Stimulated activated CD4-positive, alpha-beta T cell treated with anti-CD3 and anti-CD28 coated beads, Interleukin-4, amount 100 ng/mL, for 48 hours (primary cell): ENCODE data around the gene COBL.
"Not testable (repeated sequence)": the region's sequence is repeated elsewhere in the genome, so short reads cannot be mapped to it uniquely, and the experiment has no call there.

ENCODE experiments used
- DNase-seq, 2 donors: peaks; one replicate each; pipeline ENCODE4 v3.0.0-alpha.2; 2020; ENCODE audit warnings: low read depth in 2 of 2

COBL gene

DNA sequence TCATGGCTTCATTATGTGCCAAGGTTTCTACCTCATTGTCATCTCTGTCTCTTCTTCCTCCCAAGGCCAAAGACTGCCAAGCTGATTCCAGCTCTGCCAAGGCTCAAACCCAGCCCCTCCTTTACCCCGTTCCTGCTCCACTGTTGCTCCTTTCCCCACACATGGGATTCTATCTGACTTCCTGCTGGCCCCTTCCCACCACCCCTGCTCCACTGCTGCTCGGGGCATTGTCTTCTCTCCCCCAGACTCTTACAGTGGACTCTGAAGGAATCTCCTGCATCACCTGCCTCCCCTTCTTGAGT lies 86.3 kb downstream of the COBL start:
- DNase-seq, result no peak

DNA sequence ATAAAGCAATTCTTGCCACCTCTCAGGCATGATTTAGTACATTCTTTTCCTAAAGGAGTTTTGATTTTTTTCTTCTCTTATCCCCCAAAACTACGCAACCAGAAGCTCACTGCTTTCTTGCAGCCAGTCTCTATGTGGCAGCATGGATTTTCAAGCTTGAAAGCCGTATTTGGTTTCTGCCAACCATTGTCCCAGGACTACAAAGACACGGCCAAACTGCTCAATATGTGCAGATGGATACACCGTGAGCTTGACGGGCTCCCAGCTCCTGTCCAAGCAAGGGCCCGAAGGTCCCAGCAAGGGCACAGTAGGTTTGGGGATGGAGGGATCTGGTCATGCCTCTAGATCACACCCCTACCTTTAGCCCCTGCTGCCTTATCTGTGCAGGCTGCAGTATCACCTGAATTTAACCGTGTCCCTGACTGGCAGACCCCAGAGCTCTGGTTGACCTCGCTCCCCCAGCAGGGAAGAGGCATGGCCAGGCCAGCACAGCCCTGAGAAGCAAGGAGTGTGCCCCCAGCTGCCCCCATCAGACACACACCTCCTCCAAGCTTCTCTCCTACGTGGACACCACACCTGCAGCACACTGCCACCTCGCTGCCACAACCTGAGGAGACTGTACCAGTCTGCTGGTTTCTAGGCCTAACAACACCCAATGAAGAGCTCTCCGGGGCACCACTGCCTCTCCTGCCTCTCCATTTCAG lies 86.8 kb downstream of the COBL start:
- DNase-seq, result no peak

DNA sequence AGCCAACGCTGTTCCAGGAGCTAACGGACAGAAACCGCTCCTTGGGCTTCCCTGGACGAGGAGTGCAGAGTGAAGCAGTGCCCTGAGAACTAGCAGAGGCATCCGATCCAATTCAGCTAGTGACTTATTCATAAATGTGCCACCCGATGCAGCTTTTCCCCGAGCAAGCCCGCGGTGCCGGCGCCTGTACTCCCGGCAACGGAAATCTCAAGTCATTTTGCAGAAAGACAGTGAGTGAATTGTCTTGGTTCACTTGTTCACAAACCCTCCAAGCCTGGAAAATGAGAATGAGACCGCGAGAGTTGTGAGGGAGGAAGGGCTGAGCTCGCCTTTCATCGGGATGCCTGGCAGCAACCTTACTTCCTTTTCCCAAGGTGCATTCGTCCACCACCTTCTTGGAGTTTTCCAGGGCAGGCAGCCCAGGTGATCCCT lies 87.5 kb downstream of the COBL start:
- no peak for DNase-seq

DNA sequence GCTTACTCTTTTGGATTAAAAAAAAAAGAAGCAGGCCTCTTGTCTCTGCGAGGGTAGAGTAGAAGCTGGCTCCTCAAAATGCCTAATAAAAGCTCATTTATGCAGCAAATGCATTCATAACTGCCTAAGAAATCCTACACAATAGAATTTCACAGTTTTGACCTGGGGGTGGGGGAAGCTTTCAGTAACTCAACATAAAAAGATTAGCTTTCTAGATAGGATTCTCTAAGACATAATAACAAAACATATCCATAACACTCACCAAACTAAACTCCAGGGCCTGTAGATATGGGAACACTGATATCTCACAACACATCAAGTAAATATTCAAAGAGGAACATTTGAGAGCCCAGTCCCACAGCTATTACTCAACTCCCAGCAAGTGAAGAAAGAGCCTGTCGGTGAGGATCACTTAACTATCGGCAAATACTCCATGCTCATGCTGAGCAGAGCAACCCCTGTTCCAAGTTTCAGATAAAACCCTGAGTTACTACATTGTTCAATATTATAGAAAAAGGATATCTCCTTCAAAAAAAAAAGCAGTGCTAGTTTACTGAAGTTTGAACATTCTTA lies 88.1 kb downstream of the COBL start:
- no peak for DNase-seq

DNA sequence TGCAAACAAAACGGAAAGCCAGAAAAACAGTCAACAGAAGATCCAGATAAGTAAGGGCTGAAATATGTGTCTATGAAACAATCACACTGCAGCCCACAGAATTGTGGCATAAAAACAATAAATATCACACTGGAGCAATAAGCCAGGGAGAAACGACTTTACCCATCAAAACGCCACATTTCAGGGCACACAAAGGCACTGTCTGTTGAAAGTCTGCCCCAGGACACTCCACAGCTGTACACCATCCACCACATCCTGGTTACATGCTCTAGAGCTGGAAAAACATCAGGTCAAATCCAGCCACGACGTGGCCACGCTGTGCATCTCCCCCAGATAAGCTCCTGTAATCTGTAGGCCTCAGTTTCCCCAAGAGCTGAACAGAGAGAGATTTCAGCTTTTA lies 88.7 kb downstream of the COBL start:
- no peak for DNase-seq

DNA sequence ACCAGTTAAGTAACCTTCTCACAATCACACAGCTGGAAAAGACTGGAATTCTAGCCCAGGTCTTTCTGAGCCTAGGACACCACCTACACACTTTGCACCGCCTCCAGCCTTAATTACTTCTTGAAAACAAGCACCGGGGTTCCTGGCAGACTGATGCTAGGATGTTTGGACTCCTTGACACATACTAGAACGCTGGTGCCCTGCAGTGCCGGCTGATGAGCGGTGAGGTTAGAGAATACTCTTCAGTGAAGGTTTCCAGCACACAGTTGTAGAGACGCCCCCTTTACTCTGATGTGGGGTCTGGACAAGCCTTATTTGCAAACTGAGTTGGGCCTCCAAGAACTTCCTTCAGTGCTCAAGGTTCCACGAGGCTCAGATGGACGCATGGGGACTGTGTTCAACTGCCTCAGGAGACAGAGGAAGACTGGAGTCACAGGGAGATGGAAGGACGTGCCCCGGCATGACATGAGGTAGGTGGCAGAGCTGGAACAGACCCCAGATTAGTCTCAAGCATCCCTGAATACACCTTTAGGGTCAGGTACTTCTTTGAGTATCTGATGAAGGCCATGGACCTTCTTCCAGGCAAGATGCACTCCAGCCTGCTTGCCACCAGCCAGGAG lies 89.6 kb downstream of the COBL start:
- no peak for DNase-seq

DNA sequence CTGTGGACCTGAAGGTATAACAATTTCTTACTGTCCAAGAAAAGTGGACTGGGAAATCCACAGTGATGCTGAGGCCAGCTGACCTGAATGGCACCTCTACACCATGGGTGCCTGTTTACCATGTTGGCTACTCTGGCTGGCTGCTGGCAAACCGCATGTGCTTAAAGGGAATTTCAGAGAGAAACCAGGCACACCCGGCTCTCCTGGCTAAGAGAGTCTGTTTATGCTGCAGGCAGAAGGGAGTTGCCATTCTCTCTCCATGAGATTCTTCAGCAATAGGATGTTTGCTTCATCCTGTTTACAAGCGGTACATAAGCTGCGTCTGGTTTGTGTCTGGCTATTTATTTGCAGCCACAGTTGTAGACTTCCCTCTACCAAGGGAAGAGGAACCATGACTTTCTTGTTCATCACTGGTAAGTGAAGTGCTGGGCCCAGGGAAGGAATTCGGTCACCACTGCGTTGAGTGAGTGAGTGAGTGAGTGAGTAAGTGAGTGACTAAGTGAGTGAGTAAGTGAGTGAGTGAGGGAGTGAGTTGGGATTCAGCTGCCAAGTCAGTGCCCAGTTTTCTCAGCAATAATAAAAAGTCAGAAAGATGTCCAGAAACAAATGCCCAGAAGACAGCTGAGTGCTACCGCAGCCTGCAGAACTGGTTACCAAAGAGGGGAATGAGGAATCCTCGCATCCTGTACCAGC lies 90.4 kb downstream of the COBL start:
- DNase-seq, result no peak

DNA sequence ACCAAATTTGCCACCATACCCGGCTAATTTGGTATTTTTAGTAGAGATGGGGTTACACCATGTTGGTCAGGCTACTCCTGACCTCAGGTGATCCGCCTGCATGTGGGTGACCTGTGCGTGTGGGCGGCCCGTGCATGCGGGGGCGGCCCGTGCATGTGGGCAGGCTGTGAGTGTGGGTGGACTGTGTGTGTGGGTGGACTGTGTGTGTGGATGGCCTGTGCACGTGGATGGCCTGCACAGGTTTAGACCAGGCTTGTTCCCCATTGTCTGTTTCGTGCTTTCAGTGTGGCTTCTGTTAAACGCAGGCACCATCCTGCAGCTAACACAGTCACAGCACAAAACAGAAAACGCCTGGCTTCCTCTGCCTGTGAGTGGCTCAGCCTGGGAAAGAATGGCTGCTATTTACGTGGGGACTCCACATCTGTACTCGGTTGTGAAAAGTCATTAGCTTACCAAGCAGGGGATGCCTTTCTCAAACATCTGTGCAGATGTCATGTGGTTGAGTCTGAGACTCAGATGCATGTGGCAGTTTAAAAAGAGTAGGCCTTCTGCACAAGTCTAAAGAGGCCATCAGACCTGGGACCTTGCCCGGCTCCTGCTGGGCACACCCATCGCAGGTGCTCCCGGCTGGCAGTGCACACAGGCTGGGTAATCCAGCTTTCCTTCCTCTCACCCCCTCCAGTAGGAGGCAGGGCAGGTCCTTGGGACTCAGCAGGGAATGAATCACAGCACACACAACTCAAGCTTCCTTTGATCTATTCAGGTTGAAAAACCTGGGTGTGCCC lies 91.6 kb downstream of the COBL start:
- DNase-seq, result no peak

DNA sequence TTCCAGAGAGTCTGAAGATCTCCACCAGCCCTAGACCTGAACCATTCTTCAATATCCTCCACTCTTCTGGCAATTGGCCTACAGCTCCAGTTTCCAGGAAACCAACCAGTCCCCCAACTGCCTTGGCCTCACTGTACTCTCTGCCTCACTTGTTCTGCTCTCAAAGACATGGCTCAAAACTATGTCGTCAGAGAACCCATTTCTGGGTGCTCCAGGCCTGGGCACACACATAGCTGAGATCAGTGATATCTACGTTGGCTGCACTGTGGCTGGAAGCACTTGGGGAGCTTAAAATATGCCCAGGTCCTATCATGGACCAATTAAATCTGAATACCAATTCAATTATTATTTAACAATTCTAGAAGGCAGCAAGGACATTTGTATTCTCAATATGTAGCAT lies 93.1 kb downstream of the COBL start:
- DNase-seq, result no peak

DNA sequence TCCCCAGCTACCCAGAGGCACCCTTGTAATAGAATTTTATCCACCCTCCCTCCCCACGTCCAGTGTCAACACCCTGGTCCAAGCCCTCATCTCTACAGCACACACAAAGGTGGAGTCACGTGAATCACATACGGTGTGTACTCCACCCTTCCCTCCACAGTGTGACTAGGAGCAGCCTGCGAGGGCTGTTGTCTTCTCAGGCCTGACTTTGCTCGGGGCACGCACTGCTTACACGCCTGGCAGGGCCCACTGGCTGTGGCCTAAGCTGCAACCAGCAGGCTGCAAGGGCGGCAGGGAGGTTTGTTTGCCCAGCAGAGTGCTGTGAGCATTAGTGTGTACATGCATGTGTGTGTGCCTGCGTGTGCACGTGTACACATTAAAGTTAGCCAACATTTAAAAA lies 93.7 kb downstream of the COBL start:
- DNase-seq, result no peak

DNA sequence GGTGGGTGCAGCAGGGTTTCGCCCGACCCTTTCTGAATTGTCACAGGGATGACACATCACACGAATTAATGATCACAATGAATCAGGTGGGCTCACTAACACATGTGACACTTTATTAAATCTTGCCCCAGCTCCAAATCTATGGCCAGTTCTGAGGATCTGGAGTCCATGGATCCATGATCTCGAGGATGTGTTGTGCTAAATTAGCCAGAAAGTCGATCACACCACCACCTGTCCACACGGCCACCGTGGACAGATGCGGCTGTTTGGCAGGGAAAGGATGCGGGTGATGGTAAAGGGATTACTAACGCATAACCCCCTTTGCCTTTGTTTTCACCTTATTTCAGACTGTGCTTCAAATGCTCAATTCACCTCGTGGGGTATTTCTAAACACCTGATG lies 96.4 kb downstream of the COBL start:
- no peak for DNase-seq

DNA sequence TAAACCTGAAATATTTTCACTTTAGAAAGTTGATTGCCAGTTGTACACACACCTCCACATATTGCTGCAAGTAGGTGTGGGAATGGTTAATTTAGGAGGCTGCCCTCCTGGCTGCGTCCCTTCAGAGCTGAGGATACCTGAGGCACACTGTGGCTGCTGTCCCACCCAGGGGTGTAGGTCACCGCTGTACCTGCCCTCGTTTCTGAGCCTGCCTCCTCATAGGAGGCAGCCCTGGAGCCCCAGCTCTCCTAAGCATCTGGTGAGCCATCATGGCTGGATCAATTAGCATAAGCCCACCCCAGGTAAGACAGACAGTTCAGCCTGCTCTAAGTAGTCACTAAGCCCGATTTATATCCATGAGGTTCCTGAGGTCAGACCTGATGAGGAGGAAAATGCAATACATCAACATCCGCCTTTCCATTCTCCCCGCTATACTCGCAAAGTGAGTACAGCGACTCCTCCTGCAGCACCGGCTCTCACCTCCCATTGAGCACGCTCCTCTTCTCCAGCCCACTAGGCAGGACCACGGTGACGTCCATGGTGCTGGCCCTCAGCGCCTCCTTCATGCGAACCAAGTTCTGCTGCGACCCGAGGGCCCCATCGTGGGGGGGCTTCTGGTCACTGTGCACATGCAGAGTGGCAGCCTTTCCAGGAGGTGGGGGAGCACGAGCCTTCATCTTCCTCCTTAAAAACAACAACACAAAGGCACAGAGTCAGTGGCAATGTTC lies 97.2 kb downstream of the COBL start:
- no peak for DNase-seq

DNA sequence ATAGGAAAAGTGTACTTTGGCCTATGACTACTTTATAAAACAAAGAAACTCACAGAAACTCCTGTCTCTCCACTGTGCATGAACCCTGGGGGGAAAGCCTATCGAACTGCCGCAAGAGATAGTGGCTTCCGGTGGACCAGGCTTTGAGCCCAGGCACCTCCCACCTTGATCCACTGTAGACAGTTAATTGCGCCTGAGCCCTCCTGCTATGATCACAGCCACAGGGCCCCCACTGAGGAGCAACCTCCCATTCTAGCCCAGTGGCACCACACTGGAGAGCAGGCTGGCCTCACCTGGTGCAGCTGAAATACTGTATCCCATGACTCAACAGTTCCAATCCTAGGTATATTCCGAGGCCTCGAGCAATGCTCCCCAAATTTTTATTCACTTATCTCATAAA lies 98.8 kb downstream of the COBL start:
- DNase-seq, result no peak

DNA sequence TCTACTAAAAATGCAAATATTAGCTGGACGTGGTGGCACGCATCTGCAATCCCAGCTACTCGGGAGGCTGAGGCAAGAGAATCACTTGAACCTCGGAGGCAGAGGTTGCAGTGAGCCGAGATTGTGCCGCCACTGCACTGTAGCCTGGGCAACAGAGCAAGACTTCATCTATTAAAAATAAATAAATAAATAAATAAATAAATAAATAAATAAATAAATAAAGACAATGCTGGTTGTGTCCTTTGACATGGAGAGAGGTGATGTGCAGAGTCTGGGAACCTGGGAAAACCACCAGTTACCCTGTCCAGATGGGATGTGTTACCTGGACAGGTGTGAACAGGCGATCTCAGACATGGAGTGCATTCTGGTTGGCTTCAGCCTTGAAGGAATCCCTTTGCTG lies 102.5 kb downstream of the COBL start:
- DNase-seq, result no peak

DNA sequence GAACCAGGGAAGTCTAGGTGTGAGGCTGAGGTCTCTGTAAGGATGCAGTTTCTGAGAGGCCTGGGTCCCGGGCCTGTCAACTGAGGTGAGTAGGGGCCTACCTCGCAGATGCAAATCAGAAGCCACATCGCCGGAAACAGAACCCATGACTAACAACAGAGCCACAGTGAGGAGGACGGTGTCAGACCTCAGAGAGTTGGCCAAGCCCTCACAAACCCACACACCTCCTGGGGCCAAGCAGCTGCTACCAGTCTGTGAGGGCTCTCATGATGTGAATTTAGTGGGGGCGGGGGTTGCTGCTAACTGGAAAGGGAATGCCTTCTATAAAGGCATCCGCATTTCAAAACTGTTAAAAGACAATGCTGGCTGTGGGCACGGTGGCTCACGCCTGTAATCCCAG lies 103.0 kb downstream of the COBL start:
- no peak for DNase-seq

DNA sequence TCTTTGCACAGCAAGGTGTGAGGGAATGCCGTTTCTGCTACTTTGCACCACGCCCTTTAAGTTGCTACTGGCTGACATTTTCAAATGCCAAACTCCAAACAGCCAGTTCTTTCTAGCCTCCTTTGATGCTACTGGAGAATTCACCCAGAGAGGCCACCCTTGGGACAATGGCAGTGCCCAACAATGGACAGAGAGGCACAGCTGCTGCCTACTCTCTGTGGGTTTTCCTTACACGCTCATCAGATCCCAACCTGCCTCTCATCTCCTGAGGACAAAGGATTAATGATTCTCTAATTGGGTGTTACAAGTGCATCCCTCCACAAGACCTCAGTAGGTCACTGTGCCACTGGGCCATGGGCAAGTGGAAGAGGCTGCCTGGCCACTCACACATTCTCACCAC lies 105.8 kb downstream of the COBL start:
- no peak for DNase-seq

DNA sequence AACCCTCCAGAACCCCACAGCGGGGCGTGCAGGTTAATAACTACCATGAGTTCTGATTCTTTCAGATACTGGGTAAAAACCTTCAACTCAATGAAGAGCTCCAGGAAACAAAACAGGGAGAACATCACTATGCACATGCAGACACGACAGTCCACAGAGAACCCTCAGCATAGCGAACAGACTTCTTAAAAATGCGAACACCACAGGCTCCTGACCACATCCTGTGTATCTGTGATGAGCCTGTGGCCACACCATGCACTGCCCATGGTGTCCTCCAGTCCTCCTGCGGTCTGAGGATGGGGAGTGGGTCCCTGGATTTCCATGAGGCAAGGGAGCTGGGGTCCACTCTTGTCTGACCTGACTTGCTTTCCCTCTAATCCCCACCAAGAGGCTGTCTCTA lies 107.2 kb downstream of the COBL start:
- DNase-seq, result no peak

DNA sequence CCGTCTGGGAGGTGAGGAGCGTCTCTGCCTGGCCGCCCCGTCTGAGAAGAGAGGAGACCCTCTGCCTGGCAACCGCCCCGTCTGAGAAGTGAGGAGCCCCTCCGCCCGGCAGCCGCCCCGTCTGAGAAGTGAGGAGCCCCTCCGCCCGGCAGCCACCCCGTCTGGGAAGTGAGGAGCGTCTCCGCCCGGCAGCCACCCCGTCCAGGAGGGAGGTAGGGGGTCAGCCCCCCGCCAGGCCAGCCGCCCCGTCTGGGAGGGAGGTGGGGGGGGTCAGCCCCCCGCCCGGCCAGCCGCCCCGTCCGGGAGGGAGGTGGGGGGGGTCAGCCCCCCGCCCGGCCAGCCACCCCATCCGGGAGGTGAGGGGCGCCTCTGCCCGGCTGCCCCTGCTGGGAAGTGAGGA lies 108.5 kb downstream of the COBL start:
- DNase-seq, result not testable (repeated sequence)

DNA sequence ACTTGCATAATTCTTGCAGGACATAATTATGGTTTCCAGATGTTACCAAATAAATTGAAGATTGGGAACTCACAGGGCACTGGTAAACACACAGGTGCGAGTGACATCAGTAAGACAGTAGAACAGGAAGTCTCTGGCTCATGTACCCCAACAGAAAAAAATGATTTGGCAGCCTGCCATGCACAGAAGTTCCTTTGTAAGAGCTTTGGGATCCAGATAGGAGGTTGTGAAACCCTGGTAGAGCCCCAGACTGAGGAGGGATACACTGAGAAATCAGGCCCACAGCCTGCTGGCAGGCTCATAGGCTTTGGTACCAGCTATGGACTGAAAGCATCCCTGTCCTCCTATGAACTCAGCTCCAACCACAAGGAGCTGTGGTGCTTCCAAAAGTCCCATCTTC lies 118.0 kb downstream of the COBL start:
- no peak for DNase-seq

DNA sequence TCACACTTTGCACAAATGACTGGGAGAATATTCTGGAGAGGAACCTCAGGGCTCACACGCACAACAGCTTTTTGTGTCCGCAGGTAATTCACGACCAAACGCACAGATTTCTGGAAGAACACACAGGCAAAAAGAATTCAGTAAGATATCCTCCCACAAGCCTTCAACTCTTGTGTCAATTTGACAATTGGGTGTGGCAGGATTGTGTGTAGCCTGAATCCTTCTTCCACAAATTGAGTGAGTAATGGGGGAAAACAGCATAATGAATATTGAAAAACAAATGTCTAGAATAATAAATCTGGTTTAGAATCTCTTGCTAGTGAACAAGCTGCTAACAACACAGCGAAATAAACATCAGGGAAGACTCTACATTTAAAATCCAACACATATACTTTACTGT lies 125.6 kb downstream of the COBL start:
- DNase-seq, result no peak

DNA sequence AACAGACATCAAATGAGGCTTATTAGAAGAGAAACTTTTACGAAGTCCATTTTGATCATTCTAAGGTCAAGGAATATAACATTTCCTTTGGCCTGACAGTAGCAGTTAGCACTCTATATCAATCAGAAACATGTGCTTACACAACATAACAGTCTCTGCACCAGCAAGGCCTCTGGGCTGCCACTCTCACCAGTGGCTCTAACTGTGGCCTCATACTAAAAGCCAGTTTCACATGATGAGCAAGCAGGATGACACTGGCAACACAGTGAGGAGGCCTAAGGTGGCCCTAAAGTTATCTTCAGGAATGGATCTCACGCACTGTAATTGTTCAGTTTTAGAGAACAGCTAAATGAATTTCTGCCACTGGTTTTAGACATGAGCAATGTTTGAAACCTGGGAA lies 126.8 kb downstream of the COBL start:
- DNase-seq, result no peak

DNA sequence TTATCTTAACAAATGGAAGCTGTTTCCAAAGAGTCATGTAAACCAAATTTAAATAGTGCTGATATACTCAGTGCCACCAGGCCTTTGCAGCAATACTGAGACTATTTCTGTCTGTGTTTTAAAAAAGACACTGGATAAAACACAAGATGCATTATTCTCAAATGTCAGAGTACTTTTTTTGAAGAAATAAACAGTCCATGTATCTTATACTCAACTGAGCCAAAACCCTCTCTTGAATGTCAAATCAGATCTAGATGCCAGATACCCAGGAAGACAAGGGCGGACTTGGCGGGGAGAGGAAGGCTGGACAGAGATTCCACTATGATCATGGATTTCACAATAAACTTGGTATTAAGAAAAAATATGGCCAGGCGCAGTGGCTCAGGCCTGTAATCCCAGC lies 127.6 kb downstream of the COBL start:
- DNase-seq, result no peak
